Activated T-helper 1 cell treated with Interleukin-2 at 50 U/mL for 16 hours (primary cell): ENCODE data around the gene KCNQ4.

ENCODE experiments used
- DNase-seq: peaks from one replicate; pipeline ENCODE4 v3.0.0-alpha.2; 2020; ENCODE audit warnings: low read depth

Gene KCNQ4

DNA sequence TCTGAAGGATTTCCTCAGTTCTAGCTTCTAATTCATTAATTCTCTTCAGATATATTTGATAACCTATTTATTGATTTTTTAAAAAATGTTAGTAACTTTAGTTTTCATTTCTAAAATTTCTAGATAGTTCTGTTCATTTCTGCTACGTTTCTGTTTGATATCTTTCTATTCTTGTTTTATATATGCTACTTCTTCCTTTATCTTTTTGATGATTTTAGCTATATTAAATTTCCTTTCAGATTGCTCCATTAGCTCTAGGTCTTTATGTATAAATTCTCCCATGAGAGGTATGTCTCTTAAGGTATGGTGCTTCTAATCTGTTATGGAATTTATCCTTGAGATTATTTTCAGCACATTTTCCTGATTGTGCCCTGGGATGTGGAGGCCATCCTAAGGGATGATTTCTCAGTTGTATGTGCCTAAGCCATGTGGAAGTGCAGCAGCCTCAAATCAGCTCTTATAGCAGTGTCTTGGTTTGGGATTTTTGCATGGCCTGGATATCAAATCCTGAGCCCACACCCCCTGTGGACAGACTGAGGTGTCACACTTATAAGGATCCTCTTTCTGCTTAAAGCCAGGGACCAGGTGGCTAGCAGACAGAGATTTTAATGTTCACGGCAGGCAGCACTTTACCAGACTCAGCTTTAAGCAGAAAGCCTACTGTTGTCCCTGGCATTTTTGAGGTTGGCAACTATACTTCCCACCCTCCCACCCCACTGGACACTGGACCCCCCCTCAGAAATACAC lies 6.2 kb upstream of the KCNQ4 start:
- no peak for DNase-seq

DNA sequence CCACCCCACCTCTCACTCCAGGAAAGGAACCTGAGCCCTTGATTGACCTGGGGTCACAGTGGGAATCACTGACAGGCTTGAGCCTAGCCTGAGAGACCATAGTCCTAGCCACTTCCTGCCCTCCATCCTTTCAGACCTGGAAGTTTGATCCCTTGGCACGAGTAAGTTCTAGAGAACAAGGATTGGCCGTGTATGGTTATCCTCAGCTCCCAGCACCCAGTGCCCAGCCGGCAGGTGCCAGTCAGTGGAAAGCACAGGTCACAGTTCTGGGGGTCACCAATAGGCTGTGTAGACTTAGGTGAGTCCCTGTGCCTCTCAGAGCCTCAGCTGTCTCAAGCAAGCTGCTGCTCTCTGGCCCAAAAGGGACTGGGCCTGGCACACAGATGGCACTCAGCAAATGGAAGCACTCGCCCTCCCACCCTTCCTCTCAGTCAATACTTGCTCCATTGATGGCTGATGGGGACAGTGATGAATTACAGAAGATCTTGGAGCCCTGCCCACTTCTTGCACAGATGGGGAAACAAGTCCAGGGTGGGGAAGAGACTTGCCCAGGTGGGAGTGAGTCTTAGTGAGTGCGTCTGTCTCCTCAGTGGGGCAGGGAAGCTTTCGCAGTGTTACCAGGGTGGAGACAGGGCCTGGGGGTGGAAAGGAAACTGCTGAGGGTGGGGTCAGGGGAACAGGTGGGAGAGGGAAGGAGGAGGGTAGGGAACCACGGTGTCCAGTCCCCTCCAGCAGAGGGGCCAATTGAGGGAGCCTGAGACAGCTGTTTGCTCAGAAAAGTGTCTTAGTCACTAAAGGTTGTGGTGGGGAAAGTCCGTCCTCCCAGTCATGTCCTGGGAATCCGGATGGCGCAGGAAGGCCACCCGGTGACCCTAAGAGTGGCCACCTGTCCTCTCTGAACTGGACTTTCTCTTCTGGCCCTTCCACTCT lies 2.6 kb upstream of the KCNQ4 start:
- DNase-seq: no peak

DNA sequence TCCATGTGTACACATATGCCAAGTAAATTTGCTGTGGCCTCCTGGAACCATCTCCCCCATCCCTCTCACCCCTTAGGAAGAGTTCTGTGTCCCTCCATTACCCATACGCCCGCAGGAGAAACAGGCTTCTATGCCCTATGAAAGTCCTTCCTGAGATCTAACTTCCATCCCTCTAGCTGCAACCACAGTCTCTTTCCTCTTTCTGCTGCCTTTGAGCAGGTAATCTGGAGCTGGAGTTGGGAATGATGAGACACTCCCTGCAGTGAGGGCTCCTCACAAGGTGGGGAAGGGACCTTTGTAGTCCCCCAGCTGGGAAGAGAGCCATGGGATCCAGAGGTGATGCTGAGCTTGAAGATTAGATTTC lies 2.0 kb upstream of the KCNQ4 start:
- DNase-seq: no peak

DNA sequence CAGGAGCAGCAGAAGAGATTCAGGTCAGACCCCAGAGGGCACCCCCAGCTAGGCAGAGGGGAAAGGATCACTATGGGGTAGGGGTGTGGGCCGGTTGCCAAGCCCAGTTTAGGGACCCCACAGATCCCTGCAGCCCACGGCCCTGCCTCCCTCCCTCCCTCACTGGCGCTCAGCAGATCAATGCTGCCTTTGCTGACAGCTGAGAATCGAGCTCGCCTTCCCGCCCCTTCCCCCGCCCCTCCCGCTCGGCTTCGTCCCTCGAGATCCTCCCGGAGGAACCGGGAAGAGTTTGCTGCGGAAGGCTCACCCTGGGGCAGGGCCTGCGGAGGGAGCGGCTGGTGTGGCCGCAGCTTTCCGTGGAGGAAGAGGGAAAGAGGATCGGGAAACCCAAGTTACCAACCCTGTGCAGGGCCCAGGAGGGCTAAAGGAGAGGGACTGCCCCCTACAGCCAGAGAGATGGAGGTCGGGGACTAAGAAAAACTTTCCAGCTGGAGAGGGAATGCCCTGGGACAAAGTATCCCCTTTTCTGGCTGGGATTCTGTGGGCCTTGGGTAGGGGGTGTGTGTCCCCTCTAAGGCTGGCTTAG lies 1.1 kb upstream of the KCNQ4 start:
- DNase-seq: no peak

DNA sequence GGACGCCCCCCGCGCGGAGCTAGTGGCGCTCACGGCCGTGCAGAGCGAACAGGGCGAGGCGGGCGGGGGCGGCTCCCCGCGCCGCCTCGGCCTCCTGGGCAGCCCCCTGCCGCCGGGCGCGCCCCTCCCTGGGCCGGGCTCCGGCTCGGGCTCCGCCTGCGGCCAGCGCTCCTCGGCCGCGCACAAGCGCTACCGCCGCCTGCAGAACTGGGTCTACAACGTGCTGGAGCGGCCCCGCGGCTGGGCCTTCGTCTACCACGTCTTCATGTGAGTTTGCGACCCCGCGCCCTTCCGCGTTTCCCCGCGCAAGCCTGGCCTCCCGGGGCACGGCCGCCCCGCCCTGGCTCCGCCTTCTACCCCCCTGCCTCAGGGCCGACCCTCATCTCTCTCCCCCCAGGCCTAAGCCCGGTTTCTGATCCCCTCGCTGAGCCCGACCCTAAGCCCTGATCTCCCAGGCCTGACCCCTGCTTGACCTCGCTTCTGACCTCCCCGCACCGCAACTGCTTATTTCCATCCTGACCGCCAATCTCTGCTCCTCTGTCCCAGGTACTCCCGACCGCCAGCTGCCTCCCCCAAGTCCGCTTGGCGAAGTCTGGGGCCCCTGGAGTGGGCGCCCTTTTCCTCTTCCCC lies 669 bp downstream of the KCNQ4 start:
- DNase-seq: no peak

DNA sequence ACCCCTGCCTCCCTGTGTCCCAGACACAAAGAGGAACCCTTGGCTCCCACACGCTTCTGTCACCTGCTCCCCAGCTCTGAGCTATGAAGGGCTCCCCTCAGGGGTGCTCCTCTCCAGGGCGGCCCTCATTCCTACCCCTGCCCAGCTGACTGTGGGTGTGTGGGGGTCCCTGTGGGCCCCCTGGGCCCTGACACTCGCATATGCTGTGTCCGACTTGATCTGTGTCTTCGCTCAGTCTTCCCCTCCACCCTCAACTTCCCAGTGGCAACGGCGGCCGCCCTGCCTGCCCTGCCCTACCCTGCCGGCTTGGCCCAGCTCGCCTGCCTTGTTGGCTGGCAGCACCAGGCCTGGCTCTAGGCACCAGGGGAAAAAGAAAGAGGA lies 1.2 kb downstream of the KCNQ4 start:
- no peak for DNase-seq

DNA sequence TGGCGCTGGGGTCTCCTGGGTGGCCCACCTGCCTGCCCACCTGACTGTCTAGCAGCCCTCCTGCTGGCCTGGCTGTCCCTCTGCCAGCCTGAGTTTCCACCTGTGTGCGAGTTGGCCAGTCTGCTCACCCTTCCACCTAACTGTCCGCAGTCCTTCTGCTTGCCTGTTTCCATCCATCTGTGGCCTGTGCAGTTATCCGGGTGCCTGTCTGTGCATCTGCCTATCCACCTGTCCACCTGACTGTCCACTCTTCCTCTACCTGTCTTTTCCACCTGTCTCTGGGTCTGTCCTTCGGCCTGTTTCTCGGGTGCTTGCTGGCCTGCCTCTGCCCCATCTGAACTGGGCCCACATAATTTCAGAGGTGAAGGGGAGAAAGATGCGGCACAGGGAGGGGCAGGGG lies 1.9 kb downstream of the KCNQ4 start:
- DNase-seq: no peak

DNA sequence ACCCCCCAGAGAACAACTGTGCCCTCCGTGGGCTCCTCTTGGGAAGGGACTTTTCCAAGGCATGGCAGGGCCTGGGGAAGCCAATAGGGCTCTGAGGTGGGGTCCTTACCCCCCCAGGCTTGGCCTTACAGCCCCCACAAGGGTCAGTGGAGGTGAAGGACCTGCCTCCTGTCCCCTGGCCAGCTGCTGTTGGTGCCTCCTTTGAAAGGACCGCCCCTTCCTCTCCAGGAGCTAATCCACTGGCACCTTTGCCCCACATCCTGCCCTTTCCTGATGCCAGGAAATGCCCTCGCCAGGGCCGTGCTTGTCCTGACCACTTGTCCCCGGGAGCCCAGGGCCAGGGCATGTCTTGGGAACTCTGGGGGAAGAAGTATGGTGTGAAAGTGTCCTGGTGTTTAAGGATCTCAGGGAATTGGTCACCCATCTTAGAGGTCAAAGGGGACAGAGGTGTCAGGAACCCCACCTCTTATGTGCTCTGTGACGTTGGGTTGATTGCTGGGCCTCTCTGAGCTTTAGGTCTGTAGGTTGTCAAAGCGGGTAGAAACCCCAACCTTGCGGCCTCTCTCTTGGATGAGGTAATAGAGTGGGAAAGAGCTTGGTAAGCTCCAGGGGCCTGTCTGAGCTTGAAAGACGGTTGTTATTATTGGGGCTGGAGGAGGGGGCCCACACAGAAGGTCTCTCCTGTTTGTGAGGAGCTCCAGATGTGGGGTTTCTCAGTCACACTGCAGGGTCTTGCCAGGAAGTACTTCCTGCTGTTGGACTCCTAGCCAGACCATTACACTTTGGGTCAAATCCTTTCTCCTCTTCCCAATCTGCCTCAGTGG lies 2.8 kb downstream of the KCNQ4 start:
- no peak for DNase-seq

DNA sequence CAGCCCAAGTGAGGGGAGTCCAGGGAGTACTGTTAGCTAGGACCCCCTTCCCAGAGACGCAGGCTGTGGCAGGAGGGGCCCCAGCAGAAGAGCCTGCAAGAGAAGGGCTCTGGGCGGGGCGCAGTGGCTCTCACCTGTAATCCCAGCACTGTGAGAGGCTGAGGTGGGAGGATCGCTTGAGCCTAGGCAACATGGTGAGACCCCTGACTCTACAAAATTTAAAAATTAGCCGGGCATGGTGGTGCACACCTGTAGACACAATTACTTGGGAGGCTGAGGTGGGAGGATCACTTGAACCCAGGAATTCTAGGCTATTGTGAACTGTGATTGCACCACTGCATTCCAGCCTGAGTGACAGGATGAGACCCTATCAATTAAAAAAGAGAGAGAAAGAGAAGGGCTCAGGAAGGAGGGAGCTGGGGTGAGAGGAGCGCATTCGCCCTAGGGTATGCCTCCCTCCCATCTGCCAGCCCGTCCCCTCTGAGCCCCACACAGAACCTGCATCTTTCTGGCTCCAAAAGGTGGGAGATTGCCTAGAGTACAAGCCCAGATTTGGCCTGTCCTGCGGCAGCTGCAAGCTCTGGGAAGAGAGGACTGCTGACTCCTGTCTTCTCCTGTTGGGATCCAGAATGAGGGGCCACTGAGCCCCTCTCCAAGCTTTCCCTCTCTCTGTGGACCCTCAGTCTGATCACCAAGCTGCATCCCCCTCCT lies 3.6 kb downstream of the KCNQ4 start:
- no peak for DNase-seq

DNA sequence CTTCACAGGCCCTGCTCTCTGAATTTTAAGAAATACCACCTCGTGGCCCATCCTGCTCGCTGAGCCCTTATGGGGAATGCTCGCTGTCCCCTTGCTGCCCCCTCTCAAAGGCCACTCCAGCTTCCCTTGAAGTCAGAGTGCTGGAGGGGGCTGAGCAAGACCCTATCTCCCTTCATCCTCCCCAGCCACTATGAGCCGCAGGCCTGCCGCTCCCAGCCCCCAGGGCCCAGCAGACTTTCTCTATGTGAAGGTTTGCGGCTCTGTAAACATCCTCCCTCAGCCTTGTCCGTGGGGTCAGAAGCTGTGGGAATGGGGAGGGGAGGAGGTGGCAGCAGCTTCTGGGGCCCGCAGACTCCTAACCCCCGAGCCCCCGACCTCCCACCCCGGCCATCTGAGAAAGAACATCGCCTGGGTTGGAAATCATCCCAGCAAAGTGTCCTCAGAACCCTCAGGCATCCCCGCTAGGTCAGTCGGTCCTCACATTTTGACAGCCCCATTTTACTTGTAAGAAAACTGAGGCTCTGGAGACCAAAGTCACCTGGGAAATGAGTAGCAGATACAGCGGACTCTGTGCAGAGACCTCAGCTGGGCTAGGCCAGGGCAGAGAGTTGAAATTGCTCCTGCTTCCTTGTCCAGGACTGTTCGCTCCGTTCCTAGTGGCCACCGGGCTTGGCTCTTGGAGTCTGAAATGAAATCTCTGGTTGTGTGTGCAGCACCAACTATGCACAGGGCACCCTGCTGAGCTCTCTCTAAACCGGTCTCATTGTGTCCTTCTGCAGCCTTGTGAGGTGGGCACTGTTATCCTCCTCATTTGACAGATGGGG lies 4.4 kb downstream of the KCNQ4 start:
- DNase-seq: no peak

DNA sequence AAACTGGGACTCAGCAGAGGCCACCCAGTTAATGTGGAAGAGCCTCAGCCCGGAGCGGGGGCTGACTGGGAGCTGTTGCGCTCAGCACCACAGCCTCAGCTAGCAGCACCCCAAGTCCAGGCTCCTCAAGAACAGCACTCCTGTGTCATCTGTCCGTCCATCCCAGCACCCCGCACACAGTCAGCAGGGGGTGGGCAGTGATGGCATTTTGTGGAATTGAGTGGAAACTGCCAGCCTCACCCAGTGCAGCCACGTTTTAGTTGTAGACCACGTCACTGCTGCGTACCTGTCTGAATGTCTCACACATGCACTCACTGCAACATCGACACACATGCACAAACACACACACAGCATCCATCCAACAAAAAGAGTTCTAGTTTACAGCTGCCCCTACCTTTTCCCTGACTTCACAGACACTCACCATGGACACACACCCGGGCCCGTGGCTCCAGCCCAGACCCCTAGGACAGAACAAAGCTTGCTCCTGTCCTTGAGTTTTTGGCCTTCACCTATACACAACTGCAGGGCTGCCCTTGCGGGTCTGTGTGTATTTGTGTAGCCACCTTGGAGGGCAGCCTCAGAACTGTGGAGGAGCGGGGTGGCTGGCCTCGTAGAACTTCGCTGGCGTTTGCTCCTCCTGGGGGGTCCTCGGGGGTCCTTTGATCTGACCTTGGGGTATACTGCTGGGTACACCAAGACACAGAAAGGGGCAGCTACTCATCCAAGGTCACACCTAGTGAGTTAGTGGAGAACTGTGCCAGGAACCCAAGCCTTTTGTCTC lies 5.2 kb downstream of the KCNQ4 start:
- DNase-seq: no peak

DNA sequence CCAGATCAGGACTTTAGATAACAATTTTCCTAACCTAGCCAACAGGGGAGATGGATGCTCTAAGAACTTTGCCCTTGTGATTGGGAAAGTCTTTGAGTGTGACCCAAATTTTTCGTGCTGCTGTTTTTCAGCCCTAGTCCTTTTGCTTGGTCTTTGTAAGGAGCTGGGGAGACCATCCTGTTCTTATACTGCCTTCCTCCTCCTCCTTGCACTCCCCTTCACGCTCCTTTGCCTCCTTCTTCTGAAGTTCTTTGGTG lies 5.7 kb downstream of the KCNQ4 start:
- no peak for DNase-seq

DNA sequence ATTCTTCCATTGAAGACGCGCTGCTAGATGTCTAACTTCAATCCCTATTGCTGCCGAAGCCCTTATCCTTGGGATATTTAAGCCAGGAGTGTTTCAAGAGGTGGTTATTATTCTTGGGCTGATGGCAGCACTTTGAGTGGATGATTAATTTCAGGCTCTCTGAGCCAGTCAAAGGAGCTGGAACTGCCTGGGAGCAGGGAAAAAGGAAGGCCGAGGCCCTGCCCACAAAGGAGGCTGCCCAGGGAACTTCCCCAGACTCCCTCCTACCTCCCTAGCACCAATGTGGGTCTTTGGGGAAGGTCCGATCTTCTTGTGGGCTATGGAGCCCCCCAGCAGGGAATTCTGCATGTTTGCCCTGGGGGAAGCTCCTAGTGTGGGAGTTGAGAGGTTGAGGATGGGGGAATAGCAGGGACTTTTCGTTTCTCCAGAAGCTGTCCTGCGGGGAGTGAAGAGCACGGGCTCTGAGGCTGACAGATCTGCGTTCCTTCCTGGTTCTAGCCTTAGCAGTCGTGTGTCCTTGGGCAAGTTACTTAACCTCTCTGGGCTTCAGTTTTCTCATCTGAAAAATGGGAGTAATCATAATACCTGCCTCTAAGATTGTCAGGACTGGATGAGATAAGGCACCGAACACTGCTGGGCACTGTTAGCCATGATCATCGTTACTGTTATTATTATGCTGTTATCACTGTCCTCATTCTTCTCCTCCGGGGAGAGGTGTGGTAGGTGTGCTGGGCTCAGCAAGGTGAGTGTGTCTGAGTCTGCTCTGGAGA lies 6.3 kb downstream of the KCNQ4 start:
- DNase-seq: no peak

DNA sequence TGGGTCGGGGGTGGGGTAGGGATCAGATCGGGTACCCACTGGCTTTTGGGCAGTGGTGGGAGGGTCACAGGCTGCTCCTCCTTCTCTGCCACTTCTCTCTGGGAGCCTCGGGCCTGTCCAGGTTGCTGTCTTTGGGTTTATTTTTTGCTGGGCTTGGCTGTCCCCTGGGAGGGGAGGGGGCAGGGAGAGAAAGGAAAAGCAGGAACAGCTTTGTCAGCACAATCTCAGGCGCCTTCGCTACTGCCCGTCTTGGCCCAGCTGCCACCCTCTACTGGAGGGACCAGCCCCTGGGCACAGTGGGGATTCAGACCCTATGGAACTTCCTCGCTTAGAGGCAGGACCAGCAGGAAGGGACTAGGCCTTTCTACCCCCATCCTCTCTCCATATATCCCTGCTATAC lies 8.4 kb downstream of the KCNQ4 start:
- no peak for DNase-seq

DNA sequence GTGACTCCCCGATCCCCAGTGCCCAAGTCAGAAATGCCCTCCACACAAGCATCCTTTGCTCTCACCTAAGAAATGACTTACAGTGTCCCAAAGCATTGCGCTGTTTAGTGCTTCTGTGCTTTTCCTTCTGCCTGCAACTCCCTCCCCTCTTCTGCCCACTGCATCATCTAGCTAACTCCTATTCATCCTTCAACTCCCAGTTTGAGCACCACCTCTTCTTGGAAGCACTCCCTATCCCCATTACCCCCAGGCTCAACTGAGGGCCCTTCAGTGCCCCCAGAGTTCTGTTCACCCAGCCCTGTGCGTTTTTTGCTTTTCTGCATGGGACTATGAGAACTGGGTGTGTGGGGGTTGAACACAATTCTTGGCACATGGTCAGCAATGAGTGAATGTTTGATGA lies 10.0 kb downstream of the KCNQ4 start:
- no peak for DNase-seq

DNA sequence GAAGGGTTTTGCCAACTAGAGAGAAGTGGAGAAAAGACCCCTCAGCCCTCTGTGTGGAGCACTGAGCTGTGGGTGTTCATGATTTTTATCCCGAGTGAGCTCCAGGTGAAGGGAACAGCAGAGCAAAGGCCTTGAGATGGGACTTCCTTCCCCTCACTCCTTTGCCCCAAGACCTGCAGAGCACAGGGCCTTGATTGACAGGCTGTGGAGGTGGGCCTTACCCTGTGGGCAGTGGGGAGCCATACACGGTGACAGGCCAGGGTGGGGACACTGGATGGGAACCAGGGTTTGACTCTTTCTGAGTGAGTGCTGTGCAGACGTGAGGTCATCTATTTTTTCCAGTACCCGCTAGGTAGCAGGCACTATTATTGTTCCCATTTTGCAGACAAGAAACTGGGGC lies 10.5 kb downstream of the KCNQ4 start:
- no peak for DNase-seq

DNA sequence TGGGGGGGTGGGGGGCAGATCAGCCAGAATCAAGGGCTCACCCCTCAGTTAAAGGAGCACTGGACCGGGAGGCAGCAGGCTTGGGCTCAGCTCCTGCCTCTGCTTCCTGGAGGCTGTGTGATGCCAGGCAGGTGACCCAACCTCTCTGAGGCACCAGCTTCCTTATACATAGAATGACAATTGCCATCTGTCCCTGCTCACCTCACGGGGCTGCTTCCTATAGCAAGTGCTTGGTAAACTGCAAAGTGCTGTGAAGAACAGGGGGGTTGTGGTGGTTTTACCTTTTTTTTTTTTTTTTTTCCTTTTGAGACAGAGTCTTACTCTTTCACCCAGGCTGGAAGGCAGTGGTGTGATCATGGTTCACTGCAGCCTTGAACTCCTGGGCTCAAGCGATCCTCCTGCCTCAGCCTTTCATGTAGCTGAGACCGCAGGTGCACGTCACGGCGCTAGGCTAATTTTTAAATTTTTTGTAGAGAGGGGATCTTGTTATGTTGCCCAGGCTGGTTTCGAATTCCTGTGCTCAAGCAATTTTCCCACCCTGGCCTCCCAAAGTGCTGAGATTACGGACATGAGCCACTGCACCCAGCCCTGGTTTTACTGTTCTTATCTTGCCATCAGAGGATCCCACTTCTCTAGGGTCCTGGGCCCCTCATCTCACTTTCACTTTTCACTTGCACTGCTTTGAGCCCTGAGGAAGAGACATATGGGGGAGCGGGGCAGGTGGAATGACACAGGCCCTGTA lies 11.6 kb downstream of the KCNQ4 start:
- no peak for DNase-seq
